GM18873 (cell line): Measurements from ENCODE around the gene WDR88.

Experiments
- ATAC-seq: cut with Tn5 transposase; IDR thresholded peaks from one replicate; pipeline ENCODE4 v1.9.1; 2021; ENCODE audit warnings: mild to moderate bottlenecking, moderate library complexity, moderate number of reproducible peaks; ENCODE audit not compliant: unreplicated experiment, low FRiP score

The WDR88 gene, protein sequence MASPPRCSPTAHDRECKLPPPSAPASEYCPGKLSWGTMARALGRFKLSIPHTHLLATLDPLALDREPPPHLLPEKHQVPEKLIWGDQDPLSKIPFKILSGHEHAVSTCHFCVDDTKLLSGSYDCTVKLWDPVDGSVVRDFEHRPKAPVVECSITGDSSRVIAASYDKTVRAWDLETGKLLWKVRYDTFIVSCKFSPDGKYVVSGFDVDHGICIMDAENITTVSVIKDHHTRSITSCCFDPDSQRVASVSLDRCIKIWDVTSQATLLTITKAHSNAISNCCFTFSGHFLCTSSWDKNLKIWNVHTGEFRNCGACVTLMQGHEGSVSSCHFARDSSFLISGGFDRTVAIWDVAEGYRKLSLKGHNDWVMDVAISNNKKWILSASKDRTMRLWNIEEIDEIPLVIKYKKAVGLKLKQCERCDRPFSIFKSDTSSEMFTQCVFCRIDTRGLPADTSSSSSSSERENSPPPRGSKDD

DNA sequence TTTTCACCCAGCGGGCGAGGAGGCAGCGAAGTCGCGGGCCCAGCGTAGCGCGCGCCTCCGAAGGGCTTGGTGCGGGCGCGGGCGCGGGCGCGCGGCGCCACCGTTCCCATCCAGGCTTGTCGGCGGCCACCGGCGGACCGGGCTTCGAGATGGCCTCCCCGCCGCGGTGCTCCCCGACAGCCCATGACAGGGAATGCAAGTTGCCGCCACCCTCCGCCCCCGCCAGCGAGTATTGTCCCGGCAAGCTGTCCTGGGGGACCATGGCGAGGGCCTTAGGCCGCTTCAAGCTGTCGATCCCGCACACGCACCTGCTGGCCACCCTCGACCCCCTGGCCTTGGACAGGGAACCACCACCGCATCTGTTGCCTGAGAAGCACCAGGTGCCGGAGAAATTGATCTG lies at the start of gene WDR88:
Gene WDR88, plus strand, starts transcription at position 94 of the 400 bp plus-strand sequence. Its CDS starts 56 bp downstream, at position 150.
- ATAC-seq, result no peak

- ATAC-seq, result no peak
These were observed 46.3 kb upstream of the WDR88 start for GRCh38 chr19:33085570-33086128.

- no peak for ATAC-seq
These were observed 45.0 kb upstream of the WDR88 start for GRCh38 chr19:33086955-33087354.

GRCh38 chr19:33089010-33089409 lies 42.9 kb upstream of the WDR88 start:
- no peak for ATAC-seq

GRCh38 chr19:33090179-33090578 lies 41.7 kb upstream of the WDR88 start:
- ATAC-seq, result no peak

GRCh38 chr19:33093420-33094210 lies 38.3 kb upstream of the WDR88 start:
- ATAC-seq, result no peak

DNA sequence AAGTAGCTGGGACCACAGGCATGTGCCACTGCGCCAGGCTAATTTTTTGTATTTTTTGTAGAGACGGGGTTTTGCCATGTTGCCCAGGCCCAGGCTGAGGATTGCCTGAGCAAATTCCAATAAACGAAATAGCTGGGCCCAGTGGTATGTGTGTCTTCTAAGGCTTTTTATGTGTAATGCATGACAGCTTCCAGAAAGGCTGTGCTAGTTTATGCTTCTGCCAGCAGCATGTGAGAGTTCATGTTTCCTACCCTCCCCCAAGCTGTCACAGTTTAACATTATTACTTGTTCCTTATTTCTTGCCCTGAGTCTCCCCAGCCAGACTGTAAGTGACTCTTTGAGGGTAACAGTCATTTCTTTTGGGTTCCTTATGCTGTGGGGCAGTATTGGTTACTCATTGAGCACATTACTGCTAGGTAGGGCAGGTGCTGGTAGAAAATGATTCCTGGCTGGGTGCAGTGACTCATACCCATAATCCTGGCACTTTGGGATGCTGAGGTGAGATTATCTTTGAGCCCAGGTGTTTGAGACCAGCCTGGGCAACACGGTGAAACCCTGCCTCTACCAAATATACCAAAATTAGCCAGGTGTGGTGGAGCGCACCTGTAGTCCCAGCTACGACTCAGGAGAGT lies 37.4 kb upstream of the WDR88 start:
- ATAC-seq, result no peak

- no peak for ATAC-seq
These were observed 35.9 kb upstream of the WDR88 start for GRCh38 chr19:33096005-33096404.

GRCh38 chr19:33098055-33098534 lies 33.8 kb upstream of the WDR88 start:
- ATAC-seq, result no peak

GRCh38 chr19:33100894-33101644 lies 30.8 kb upstream of the WDR88 start:
- no peak for ATAC-seq

DNA sequence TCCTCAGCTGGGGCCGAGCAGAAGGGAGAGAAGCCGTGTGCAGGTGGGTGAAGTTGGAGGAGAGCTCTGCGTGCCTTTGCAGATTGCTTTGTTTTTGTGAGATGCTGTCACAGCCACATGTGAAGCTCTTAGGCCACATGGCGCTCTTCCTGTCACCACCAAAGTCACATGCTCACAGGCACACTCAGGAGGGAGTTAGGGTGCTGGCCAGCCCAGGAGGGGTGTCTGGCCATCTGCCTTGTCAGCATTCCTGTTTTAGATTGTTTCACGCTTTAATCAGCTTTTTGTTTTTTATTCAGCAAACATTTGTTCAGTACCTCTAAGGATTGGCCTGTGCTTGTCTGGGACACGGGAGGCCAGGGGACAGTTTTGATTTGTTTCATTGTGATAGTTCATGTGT lies 29.0 kb upstream of the WDR88 start:
- ATAC-seq, result no peak

GRCh38 chr19:33108161-33108560 lies 23.8 kb upstream of the WDR88 start:
- no peak for ATAC-seq

- ATAC-seq, result no peak
These were observed 21.6 kb upstream of the WDR88 start for GRCh38 chr19:33110137-33110910.

DNA sequence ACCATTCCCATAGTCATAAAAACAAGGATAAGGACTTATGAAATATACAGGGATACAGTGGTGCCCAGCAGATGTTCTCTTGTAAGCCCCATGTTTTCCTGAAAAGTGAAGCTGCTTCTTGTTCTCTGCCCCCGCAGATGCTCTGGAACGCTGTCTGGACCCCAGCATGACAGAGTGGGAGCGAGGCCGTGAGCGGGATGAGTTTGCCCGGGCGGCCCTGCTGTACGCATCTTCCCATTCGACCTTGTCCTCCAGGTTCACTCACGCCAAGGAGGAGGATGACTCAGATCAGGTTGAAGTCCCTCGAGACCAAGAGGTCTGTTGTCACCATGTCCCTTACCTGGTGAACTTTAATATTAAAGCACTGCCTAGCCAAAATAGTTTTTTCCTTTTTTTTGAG lies 20.3 kb upstream of the WDR88 start:
- no peak for ATAC-seq

DNA sequence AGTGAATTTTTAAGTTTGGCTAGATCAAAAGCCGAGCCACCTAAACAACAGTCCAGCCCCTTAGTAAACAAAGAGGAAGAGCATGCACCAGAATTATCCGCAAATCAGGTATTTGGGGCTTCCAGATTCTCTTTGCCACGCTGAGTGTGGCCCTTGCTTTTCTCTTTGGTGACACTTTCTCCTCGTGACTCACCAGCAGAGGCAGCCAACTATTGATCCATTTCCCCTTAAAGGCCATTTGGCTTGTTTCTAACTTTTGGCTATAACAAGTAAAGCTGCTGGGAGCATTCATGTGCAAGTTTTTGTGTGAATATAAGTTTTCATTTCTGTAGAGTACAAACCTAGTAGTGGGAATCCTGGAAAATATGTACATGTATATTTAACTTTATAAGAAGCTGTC lies 17.6 kb upstream of the WDR88 start:
- ATAC-seq, result no peak

DNA sequence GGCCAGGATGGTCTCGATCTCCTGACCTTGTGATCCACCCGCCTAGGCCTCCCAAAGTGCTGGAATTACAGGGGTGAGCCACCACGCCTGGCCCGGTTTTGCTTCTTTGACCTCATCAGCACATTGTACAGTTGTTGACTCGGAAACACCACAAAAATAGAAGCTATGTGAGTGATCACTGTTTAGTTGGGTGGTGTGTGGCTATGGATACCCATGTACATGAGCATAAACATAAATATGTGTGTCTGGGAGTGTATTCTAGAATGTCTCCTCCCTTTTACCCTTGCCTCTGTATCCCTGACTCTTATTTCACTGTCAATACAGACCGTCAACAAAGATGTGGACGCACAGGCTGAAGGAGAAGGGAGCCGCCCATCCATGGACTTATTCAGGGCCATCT lies 14.4 kb upstream of the WDR88 start:
- no peak for ATAC-seq

- ATAC-seq, result no peak
These were observed 13.3 kb upstream of the WDR88 start for GRCh38 chr19:33118643-33119042.

DNA sequence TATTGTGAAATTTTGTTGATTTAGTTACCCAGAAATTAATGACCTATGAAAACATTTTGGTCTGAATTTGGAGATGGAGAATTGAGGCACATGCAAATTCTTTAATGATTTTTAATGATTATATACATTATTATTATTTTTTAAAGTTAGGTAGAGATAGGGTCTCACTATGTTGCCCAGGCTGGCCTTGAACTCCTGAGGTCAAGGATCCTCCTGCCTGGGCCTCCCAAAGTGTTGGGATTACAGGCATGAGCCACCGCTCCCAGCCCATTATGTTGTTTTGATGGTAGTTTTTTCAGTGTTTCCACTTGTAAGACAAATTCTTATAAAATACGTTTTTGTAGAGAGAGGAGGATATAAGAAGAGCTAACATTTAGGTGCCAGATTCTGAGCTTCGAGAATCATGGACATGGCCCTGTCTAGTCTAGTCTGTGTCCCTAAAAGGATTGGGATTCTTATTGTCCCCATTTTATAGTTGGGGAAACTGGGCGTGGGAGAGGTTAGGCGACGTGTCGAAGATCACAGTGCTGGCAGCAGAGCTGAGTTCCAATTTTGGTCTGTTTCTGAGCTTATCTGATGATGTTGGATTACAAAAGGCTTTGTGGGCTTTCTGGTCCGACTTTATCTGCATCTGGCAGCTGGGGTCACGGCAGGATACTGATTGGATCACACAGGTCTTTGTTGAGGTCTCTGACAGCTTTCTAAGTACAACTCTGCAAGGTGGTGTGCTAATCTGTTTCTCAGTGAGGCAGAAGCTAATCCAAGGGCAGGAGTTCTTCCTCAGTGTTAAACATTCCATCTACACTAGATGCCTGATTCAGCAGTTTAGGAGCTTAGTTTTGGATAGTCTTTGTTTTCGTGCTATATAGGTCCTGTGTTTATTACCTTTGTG lies 7.5 kb upstream of the WDR88 start:
- ATAC-seq, result no peak
